Measurements from ENCODE around the gene PACC1.

Gene PACC1

DNA sequence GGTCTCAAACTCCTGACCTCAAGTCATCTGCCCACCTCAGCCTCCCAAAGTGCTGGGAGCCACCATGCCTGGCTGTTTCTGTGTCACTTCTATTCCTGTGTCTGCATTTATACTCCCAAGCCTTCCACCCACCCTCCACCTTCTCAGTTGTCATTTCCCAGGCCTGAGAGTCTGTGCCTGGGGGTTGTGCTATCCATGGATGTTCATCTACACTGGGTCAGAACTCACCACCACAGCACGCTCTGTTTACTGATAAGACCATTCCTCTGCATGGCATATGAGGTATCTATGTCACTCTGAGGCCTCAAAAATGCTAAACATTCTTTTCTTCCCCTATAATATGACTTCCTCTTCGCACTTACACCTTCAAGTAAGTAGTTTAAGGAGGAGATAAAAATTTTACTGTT lies 24.1 kb upstream of the PACC1 start:
- H3K36me3 ChIP-seq (ENCODE audit: control insufficient read depth, insufficient read depth, low read length) = no peaks in the 10 kb centered on the region
- no peak for DNase-seq
- no peaks in the 10 kb centered on the region for H3K9me3 ChIP-seq (ENCODE audit: control insufficient read depth, low read length)
- H3K4me1 ChIP-seq (ENCODE audit: control insufficient read depth, insufficient read depth, low read length, poor library complexity, severe bottlenecking) = peaks cover 3% of the 10 kb centered on the region
- H3K4me3 ChIP-seq (ENCODE audit: insufficient read depth, low read depth, low read length, poor library complexity, severe bottlenecking) = no peak overlapping the region
- H3K27me3 ChIP-seq (replicated peaks; ENCODE audit: control insufficient read depth, insufficient read depth, low read length, poor library complexity, severe bottlenecking) = no peaks in the 10 kb centered on the region
- H3K27ac ChIP-seq (ENCODE audit: insufficient read depth, low read length, poor library complexity, severe bottlenecking) = no peak overlapping the region

DNA sequence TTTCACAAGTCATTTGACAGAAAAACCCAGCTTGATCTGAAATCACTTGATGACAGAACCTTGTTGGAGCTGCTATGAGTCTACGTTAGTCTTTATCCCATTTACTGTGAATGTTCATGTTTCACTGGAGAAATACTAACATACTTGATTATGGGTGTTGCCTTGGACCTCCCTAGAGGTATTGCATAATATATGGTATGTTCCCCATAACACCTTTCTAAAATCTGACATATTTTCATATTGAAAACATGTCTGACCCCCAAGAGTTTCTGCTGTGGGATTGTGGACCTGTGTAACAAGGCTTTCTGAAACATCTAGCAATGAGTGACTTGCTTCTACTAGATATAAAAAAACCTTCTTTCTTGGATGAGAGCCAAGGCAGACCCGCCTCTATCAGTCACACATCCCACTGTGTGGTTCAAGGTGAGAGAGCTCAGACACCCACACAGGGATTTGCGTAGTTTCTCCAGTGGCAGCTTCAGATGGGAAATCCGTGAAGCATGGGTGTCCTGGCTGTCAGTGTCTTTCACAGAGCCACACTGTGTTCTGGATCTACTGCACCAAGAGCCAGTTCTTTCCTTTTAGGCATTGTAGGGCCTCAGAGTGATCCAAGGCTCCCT lies 22.6 kb upstream of the PACC1 start:
- no peak for DNase-seq

DNA sequence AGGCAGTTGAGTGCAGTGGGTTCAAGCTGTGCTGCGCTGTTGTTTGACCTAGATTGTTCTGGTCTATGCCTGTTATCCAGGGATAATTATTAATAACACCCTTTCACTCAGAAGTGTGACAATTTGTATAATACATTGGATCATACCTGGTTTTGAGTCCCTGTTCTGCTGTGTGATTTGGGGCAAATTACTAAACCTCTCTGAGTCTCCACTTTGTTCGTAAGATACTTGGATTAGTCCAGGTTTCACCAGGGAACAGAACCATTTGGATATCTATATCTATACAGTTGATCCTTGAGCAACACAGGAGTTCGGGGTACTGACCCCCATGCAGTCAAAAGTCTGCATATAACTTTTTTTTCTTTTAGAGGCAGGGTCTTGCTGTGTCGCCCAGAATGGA lies 20.3 kb upstream of the PACC1 start:
- no peak overlapping the region for H3K27ac ChIP-seq (ENCODE audit: insufficient read depth, low read length, poor library complexity, severe bottlenecking)
- H3K27me3 ChIP-seq (replicated peaks; ENCODE audit: control insufficient read depth, insufficient read depth, low read length, poor library complexity, severe bottlenecking) = no peaks in the 10 kb centered on the region
- H3K4me1 ChIP-seq (ENCODE audit: control insufficient read depth, insufficient read depth, low read length, poor library complexity, severe bottlenecking) = peaks cover 14% of the 10 kb centered on the region
- no peaks in the 10 kb centered on the region for H3K36me3 ChIP-seq (ENCODE audit: control insufficient read depth, insufficient read depth, low read length)
- DNase-seq = no peak
- H3K9me3 ChIP-seq (ENCODE audit: control insufficient read depth, low read length) = no peaks in the 10 kb centered on the region
- H3K4me3 ChIP-seq (ENCODE audit: insufficient read depth, low read depth, low read length, poor library complexity, severe bottlenecking) = no peak overlapping the region

More for the DNA sequence above, 22.6 kb upstream of the PACC1 start:
- Histone ChIP-seq H3K27ac (ENCODE audit: insufficient read depth, low read length, poor library complexity, severe bottlenecking) (no peak overlapping the region), H3K27me3 (replicated peaks; ENCODE audit: control insufficient read depth, insufficient read depth, low read length, poor library complexity, severe bottlenecking) (no peaks in the 10 kb centered on the region), H3K4me1 (ENCODE audit: control insufficient read depth, insufficient read depth, low read length, poor library complexity, severe bottlenecking) (peaks cover 12% of the 10 kb centered on the region), H3K36me3 (ENCODE audit: control insufficient read depth, insufficient read depth, low read length) (no peaks in the 10 kb centered on the region), H3K4me3 (ENCODE audit: insufficient read depth, low read depth, low read length, poor library complexity, severe bottlenecking) (no peak overlapping the region), H3K9me3 (ENCODE audit: control insufficient read depth, low read length) (no peaks in the 10 kb centered on the region)

DNA sequence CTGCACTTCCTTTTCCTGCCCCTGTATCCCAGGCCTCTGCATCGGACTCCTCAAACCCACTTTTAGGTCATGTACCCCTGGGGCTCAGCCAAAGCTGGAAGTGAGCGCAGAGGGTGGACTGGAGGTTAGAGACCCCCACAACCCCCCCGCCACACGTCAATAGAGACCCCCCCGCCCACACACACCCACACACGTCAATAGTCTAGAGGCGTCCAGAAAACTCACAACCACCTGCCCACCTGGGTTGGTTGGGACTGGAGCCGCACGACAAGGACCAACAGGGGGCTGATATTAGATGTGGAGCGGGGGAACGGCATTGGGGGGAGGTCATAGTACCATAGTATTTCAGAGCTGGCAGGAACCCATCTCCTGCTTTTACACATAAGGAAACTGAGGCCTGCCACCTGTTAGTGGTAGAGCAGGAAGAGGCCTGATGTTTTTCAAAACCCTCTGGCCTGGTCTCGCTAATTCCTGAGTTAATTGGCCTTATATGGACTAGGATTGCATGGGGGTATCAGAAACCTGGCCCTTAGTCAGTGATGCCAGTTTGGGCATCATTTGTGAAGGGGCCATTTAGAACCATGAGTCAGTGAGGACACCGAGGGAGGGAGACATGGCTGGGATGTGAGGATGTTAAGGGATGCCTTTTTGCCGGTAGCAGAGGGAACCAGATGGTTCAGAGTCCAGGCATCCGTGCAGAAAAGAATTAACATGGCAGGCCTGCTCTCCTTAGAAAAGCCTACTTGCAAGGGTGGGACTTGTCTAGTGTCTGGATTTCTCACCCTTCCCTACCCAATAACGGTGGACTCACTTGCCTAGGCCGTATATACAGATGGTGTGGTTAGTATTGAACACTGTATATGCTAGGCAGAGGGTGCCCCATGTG lies 19.1 kb upstream of the PACC1 start:
- no peak for DNase-seq
- Histone ChIP-seq H3K27ac (ENCODE audit: insufficient read depth, low read length, poor library complexity, severe bottlenecking) (no peak overlapping the region), H3K9me3 (ENCODE audit: control insufficient read depth, low read length) (no peaks in the 10 kb centered on the region), H3K4me1 (ENCODE audit: control insufficient read depth, insufficient read depth, low read length, poor library complexity, severe bottlenecking) (peaks cover 14% of the 10 kb centered on the region), H3K4me3 (ENCODE audit: insufficient read depth, low read depth, low read length, poor library complexity, severe bottlenecking) (peak overlapping the region; percentile 65), H3K36me3 (ENCODE audit: control insufficient read depth, insufficient read depth, low read length) (no peaks in the 10 kb centered on the region), H3K27me3 (replicated peaks; ENCODE audit: control insufficient read depth, insufficient read depth, low read length, poor library complexity, severe bottlenecking) (no peaks in the 10 kb centered on the region)

DNA sequence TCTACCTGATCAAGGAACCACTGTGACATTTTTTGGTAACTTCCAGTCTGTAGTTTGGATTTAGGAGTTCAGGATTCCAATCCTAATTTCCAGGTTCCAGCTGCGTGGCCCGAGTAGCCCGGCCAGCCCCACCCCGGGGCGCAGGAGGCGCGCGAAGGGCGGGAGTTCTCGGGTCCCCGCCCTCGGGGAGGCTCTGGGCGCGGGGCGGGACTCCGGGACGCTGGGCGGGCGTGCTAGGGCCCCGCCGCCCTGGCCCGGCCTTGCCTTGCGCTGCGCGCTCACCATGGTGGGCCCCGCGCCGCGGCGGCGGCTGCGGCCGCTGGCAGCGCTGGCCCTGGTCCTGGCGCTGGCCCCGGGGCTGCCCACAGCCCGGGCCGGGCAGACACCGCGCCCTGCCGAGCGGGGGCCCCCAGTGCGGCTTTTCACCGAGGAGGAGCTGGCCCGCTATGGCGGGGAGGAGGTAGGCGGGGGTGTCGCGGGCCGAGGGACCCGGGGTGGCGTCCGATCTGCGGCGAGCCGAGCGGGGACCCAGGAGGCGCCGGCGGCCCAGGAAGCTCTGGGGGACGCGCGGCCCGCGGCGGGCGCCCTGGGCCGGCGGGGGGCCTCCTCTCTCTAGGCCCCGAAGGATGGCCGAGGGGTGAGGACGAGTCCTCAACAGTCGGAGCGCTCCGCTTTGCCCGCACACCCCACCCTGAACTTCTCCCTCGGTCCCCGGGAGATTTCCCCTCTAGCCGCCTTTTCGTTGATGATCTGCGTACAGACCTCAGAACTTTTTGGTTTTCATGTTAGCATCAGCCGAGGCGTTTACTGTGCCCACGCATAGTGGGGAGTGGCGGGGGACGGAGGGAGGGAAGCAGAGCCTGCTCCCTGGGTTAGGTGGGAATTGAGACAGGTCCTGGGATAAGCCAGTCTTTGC lies 18.2 kb upstream of the PACC1 start, which contains the start of gene NENF:
NENF (plus strand) TSS at position 260 of the 916 bp plus-strand sequence; CDS start at position 284, 24 bp downstream.
- DNase-seq = peak; percentile 26 to 56 (median 46)
- Histone ChIP-seq H3K9me3 (ENCODE audit: control insufficient read depth, low read length) (no peaks in the 10 kb centered on the region), H3K27ac (ENCODE audit: insufficient read depth, low read length, poor library complexity, severe bottlenecking) (peak within 1 kb of the TSS; percentile 53), H3K4me3 (ENCODE audit: insufficient read depth, low read depth, low read length, poor library complexity, severe bottlenecking) (peak within 1 kb of the TSS; percentile 65), H3K27me3 (replicated peaks; ENCODE audit: control insufficient read depth, insufficient read depth, low read length, poor library complexity, severe bottlenecking) (no peaks in the 10 kb centered on the region), H3K36me3 (ENCODE audit: control insufficient read depth, insufficient read depth, low read length) (no peaks in the 10 kb centered on the region), H3K4me1 (ENCODE audit: control insufficient read depth, insufficient read depth, low read length, poor library complexity, severe bottlenecking) (peaks cover 14% of the 10 kb centered on the region)

DNA sequence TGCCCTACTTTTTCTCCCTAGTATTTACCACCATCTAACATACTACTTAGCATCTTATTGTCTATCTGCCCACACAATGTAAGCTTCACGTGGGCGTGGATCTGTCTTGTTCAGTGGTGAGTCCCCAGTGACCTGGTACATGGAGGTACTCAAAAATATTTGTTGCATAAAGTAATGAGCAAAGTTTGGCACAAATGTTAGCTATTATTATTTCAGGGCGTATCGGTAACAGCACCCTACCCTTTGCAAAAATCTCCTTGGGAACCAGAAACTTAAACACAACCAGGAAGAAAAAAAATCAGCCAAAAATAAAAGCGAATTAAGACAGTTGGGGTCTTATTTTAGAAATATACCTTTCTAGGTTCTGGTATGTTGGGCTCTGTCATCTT lies 17.6 kb upstream of the PACC1 start:
- Histone ChIP-seq H3K27ac (ENCODE audit: insufficient read depth, low read length, poor library complexity, severe bottlenecking) (peak overlapping the region; percentile 34), H3K4me1 (ENCODE audit: control insufficient read depth, insufficient read depth, low read length, poor library complexity, severe bottlenecking) (peaks cover 14% of the 10 kb centered on the region), H3K27me3 (replicated peaks; ENCODE audit: control insufficient read depth, insufficient read depth, low read length, poor library complexity, severe bottlenecking) (no peaks in the 10 kb centered on the region)

DNA sequence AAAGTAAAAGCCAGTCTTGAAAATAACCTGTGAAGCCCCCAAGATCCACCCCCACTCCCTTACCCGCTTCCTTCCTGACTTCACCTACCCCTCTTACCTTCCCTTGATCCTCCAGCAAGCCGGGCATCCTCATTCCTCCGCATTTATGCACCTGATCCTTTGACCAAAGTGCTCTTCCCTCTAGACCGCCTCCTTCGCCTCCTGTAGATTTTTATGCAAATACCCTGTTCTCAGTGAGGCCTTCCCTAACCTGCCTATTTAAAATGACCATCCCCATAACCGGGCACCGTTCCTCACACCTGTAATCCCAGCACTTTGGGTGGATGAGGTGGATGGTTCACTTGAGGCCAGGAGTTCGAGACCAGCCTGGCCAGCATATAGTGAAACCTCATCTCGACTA lies 17.0 kb upstream of the PACC1 start:
- Histone ChIP-seq H3K9me3 (ENCODE audit: control insufficient read depth, low read length) (no peaks in the 10 kb centered on the region), H3K4me3 (ENCODE audit: insufficient read depth, low read depth, low read length, poor library complexity, severe bottlenecking) (no peak overlapping the region), H3K27ac (ENCODE audit: insufficient read depth, low read length, poor library complexity, severe bottlenecking) (no peak overlapping the region), H3K36me3 (ENCODE audit: control insufficient read depth, insufficient read depth, low read length) (no peaks in the 10 kb centered on the region), H3K27me3 (replicated peaks; ENCODE audit: control insufficient read depth, insufficient read depth, low read length, poor library complexity, severe bottlenecking) (no peaks in the 10 kb centered on the region), H3K4me1 (ENCODE audit: control insufficient read depth, insufficient read depth, low read length, poor library complexity, severe bottlenecking) (peaks cover 14% of the 10 kb centered on the region)
- DNase-seq = no peak

More for the DNA sequence above, 17.6 kb upstream of the PACC1 start:
- Histone ChIP-seq H3K36me3 (ENCODE audit: control insufficient read depth, insufficient read depth, low read length) (no peaks in the 10 kb centered on the region), H3K9me3 (ENCODE audit: control insufficient read depth, low read length) (no peaks in the 10 kb centered on the region), H3K4me3 (ENCODE audit: insufficient read depth, low read depth, low read length, poor library complexity, severe bottlenecking) (peak overlapping the region; percentile 65)
- no peak for DNase-seq

DNA sequence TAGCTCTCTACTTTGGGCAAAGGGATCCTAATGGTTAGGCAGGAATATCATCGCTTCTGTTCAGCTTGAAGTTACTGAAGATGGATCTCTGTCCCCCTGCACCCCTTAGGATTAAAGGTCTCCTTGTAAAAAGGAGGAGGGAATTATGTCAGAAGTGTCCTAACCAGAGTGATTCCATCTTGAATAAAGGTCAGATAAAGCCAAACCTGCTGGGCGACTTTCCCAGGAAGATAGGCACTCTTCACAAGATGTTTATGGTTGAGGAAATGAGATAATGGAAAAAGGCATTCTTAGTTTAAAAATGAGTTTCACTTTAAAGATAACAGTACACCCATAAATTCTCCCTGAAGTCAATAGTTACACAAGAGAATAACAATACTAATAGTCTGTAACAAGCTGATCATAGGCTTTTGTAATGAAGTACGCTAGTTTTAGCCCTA lies 16.3 kb upstream of the PACC1 start:
- no peaks in the 10 kb centered on the region for H3K36me3 ChIP-seq (ENCODE audit: control insufficient read depth, insufficient read depth, low read length)
- H3K27ac ChIP-seq (ENCODE audit: insufficient read depth, low read length, poor library complexity, severe bottlenecking) = no peak overlapping the region
- DNase-seq = no peak
- H3K4me3 ChIP-seq (ENCODE audit: insufficient read depth, low read depth, low read length, poor library complexity, severe bottlenecking) = no peak overlapping the region
- H3K27me3 ChIP-seq (replicated peaks; ENCODE audit: control insufficient read depth, insufficient read depth, low read length, poor library complexity, severe bottlenecking) = no peaks in the 10 kb centered on the region
- peaks cover 14% of the 10 kb centered on the region for H3K4me1 ChIP-seq (ENCODE audit: control insufficient read depth, insufficient read depth, low read length, poor library complexity, severe bottlenecking)
- no peaks in the 10 kb centered on the region for H3K9me3 ChIP-seq (ENCODE audit: control insufficient read depth, low read length)

DNA sequence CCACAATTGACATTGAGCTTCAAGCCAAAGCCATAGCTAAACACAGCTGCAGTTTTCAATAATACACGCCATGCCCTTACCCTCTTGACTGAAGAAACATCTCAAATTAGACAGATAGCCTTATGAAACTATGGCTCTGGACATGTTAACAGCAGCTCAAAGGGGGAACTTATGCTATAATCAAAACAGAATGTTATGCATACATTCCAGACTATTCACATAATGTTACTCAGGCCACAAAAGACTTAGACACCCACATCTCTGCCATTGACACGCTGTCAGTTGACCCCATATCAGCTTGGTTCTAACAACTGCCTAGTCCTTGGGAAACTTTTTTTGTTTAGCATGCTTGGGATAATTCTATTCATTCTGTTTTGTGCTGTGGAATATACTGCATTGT lies 15.7 kb upstream of the PACC1 start:
- Histone ChIP-seq H3K36me3 (ENCODE audit: control insufficient read depth, insufficient read depth, low read length) (no peaks in the 10 kb centered on the region), H3K27me3 (replicated peaks; ENCODE audit: control insufficient read depth, insufficient read depth, low read length, poor library complexity, severe bottlenecking) (no peaks in the 10 kb centered on the region), H3K4me1 (ENCODE audit: control insufficient read depth, insufficient read depth, low read length, poor library complexity, severe bottlenecking) (peaks cover 14% of the 10 kb centered on the region), H3K27ac (ENCODE audit: insufficient read depth, low read length, poor library complexity, severe bottlenecking) (no peak overlapping the region), H3K9me3 (ENCODE audit: control insufficient read depth, low read length) (no peaks in the 10 kb centered on the region), H3K4me3 (ENCODE audit: insufficient read depth, low read depth, low read length, poor library complexity, severe bottlenecking) (no peak overlapping the region)
- DNase-seq = no peak
